ENCODE data around the gene CARD11. TPM values are rescaled to one million over a fixed set of nuclear protein-coding genes. Genes with fewer than 3 reads are reported as not detected.

The CARD11 gene
- total and polyA plus RNA-seq, 2 donors (not counting 1 experiment from before 2014, with no cell fraction given): 0.02 TPM; not detected in 1

- no peak overlapping the region for H2AFZ ChIP-seq (ENCODE audit: low read length)
- TF ChIP-seq EZH2 (IDR thresholded peaks at IDR 0.05; ENCODE audit: low read length, missing control alignments) (no peak), CTCF (conservative IDR thresholded peaks at IDR 0.05 in 1 of 2, IDR thresholded peaks at IDR 0.05 in 1 of 2; ENCODE audit: low read depth in 1 of 2, low read length in 2 of 2) (no peak)
- H3K9me3 ChIP-seq (ENCODE audit: control insufficient read depth, insufficient read depth, low read depth, low read length): no peaks in the 10 kb centered on the region
- no peak overlapping the region for H3K27ac ChIP-seq (ENCODE audit: insufficient read depth, low read length)
- no peaks in the 10 kb centered on the region for H3K4me1 ChIP-seq (ENCODE audit: control insufficient read depth, extremely low read depth, insufficient read depth, low read length)
- no peak overlapping the region for H3K4me3 ChIP-seq (replicated peaks in 1 of 4; ENCODE audit: control extremely low read depth in 1 of 4, insufficient read depth in 1 of 4, low read depth in 3 of 4, low read length in 4 of 4)
- H3K79me2 ChIP-seq (ENCODE audit: control insufficient read depth, insufficient read depth, low read length): no peaks in the 10 kb centered on the region
- H3K27me3 ChIP-seq (ENCODE audit: control insufficient read depth, insufficient read depth, low read length): no peaks in the 10 kb centered on the region
- H3K9ac ChIP-seq (ENCODE audit: insufficient read depth, low read length): no peak overlapping the region
- H3K4me2 ChIP-seq (ENCODE audit: extremely low read depth, insufficient read depth, low read length): no peak overlapping the region
- no peaks in the 10 kb centered on the region for H3K36me3 ChIP-seq (ENCODE audit: control insufficient read depth, insufficient read depth, low read length)
- DNase-seq (ENCODE audit: low read depth in 2 of 2): no peak
- H4K20me1 ChIP-seq (ENCODE audit: control insufficient read depth, extremely low read depth, insufficient read depth, low read length): no peaks in the 10 kb centered on the region
These were observed 187.1 kb downstream of the CARD11 start for GRCh38 chr7:2856388-2857169.

Other genes with a start within 250 kb of the CARD11 start
- gene GNA12, start 199.6 kb downstream of the CARD11 start, total RNA-seq: 23.1 and 36.2 TPM in 2 replicates
- 119 and 137 TPM in 2 replicates for gene GNA12, start 199.6 kb downstream of the CARD11 start, polyA plus RNA-seq

All from fibroblast of lung (primary cell).